ENCODE results near the gene UGT1A9.

UGT1A9 gene

DNA sequence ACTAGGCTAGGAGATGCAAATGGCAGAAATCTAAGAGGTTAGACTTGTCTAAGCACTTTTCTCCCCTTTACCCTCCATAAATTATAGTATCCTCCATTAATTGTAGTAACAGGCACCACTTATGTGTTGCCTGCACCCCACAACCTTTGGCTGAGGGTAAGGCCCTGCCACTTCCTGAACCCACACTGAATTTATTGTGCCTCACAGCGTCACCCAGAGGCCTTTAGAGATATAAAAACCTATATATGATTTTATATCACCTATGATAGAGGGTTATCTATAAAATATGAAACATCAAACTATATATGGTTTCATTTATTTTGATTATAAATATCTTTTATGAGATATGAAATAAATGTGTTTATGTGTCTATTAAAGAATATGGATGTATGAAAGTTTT, 2.6 kb downstream of the UGT1A9 start:
- Histone ChIP-seq H3K27ac (replicated peaks) (no peak overlapping the region), H3K27me3 (ENCODE audit: insufficient read depth, poor library complexity, severe bottlenecking) (no peaks in the 10 kb centered on the region), H3K4me3 (replicated peaks; ENCODE audit: insufficient read depth, low read length) (no peak overlapping the region)
- TF ChIP-seq REST (IDR thresholded peaks at IDR 0.05; ENCODE audit: insufficient replicate concordance, low read depth) (no peak), SPI1 (IDR thresholded peaks at IDR 0.05; ENCODE audit: borderline replicate concordance, low read depth) (no peak), GABPA (IDR thresholded peaks at IDR 0.05; ENCODE audit: low read depth) (no peak), POLR2AphosphoS5 (IDR thresholded peaks at IDR 0.05; ENCODE audit: low read depth) (no peak)
- TF ChIP-seq, protein P1, sequence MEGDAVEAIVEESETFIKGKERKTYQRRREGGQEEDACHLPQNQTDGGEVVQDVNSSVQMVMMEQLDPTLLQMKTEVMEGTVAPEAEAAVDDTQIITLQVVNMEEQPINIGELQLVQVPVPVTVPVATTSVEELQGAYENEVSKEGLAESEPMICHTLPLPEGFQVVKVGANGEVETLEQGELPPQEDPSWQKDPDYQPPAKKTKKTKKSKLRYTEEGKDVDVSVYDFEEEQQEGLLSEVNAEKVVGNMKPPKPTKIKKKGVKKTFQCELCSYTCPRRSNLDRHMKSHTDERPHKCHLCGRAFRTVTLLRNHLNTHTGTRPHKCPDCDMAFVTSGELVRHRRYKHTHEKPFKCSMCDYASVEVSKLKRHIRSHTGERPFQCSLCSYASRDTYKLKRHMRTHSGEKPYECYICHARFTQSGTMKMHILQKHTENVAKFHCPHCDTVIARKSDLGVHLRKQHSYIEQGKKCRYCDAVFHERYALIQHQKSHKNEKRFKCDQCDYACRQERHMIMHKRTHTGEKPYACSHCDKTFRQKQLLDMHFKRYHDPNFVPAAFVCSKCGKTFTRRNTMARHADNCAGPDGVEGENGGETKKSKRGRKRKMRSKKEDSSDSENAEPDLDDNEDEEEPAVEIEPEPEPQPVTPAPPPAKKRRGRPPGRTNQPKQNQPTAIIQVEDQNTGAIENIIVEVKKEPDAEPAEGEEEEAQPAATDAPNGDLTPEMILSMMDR (IDR thresholded peaks at IDR 0.05; ENCODE audit: insufficient read depth, low read length) = no peak
- no peak for DNase-seq (ENCODE audit: low read depth in 1 of 2, low spot score in 1 of 2)

DNA sequence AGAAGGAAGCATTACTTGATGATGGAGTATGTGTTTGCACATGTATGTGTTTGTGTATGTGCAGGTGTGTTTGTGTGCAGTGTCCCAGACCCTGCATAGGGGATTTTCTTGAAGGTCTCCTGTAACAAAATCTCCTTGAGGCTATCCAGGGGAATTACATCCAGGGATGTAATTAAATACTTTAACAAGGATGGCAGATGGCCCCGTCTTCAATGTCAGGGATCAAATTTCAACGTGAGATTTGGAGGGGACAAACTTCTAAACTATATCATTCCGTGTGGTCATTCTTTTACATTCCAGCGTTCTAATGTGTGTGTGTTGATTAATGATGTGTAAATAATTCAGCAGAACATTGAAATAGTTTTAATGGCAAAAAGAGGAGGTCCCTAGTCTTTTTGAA, 3.3 kb downstream of the UGT1A9 start:
- no peak for TF ChIP-seq SPI1 (IDR thresholded peaks at IDR 0.05; ENCODE audit: borderline replicate concordance, low read depth)
- no peak for TF ChIP-seq POLR2AphosphoS5 (IDR thresholded peaks at IDR 0.05; ENCODE audit: low read depth)
- H3K4me3 ChIP-seq (replicated peaks; ENCODE audit: insufficient read depth, low read length) = no peak overlapping the region
- DNase-seq (ENCODE audit: low read depth in 1 of 2, low spot score in 1 of 2) = no peak
- no peaks in the 10 kb centered on the region for H3K27me3 ChIP-seq (ENCODE audit: insufficient read depth, poor library complexity, severe bottlenecking)
- no peak overlapping the region for H3K27ac ChIP-seq (replicated peaks)

- DNase-seq (ENCODE audit: low read depth in 1 of 2, low spot score in 1 of 2) = no peak
- H3K4me3 ChIP-seq (replicated peaks; ENCODE audit: insufficient read depth, low read length) = no peak overlapping the region
- TF ChIP-seq SPI1 (IDR thresholded peaks at IDR 0.05; ENCODE audit: borderline replicate concordance, low read depth) (no peak), POLR2AphosphoS5 (IDR thresholded peaks at IDR 0.05; ENCODE audit: low read depth) (no peak), GABPA (IDR thresholded peaks at IDR 0.05; ENCODE audit: low read depth) (no peak), REST (IDR thresholded peaks at IDR 0.05; ENCODE audit: insufficient replicate concordance, low read depth) (no peak)
- TF ChIP-seq, protein P1 (IDR thresholded peaks at IDR 0.05; ENCODE audit: insufficient read depth, low read length) = no peak
- H3K27ac ChIP-seq (replicated peaks) = no peak overlapping the region
- H3K27me3 ChIP-seq (ENCODE audit: insufficient read depth, poor library complexity, severe bottlenecking) = no peaks in the 10 kb centered on the region
Measured at GRCh38 chr2:233676046-233676445, 4.3 kb downstream of the UGT1A9 start.

- H3K27ac ChIP-seq (replicated peaks) = no peak overlapping the region
- H3K4me3 ChIP-seq (replicated peaks; ENCODE audit: insufficient read depth, low read length) = no peak overlapping the region
- H3K27me3 ChIP-seq (ENCODE audit: insufficient read depth, poor library complexity, severe bottlenecking) = no peaks in the 10 kb centered on the region
- no peak for DNase-seq (ENCODE audit: low read depth in 1 of 2, low spot score in 1 of 2)
- TF ChIP-seq, protein P1 (IDR thresholded peaks at IDR 0.05; ENCODE audit: insufficient read depth, low read length) = no peak
- TF ChIP-seq POLR2AphosphoS5 (IDR thresholded peaks at IDR 0.05; ENCODE audit: low read depth) = no peak
- no peak for TF ChIP-seq GABPA (IDR thresholded peaks at IDR 0.05; ENCODE audit: low read depth)
- TF ChIP-seq SPI1 (IDR thresholded peaks at IDR 0.05; ENCODE audit: borderline replicate concordance, low read depth) = no peak
- TF ChIP-seq REST (IDR thresholded peaks at IDR 0.05; ENCODE audit: insufficient replicate concordance, low read depth) = no peak
Measured at GRCh38 chr2:233679196-233679595, 7.5 kb downstream of the UGT1A9 start.
